K562 (cell line): ENCODE data around the gene NOSTRIN. TPM values are rescaled to one million over a fixed set of nuclear protein-coding genes. Genes with fewer than 3 reads are reported as not detected.

Experiments used
- C11orf30 ChIP-seq: fragments of 450-650 bp; IDR thresholded peaks from 2 replicates; pipeline ENCODE4 v1.6.1; 2016; ENCODE audit warnings: low read depth, mild to moderate bottlenecking
- CHAMP1 ChIP-seq: fragments of 450-650 bp; IDR thresholded peaks from 2 replicates; pipeline ENCODE4 v1.6.1; 2016; ENCODE audit warnings: mild to moderate bottlenecking
- CHD7 ChIP-seq: fragments of 200-600 bp; sonication (generic); IDR thresholded peaks from one replicate; pipeline ENCODE4 v1.6.1; 2012; ENCODE audit warnings: mild to moderate bottlenecking, low read depth, low read length, inconsistent platforms
- GATAD2B ChIP-seq: fragments of 450-650 bp; IDR thresholded peaks from 2 replicates; pipeline ENCODE4 v1.6.1; 2017; ENCODE audit warnings: mild to moderate bottlenecking, borderline replicate concordance
- NCOA4 ChIP-seq: fragments of 450-650 bp; IDR thresholded peaks from 2 replicates; pipeline ENCODE4 v1.6.1; 2018; ENCODE audit warnings: mild to moderate bottlenecking; ENCODE audit not compliant: partially characterized antibody
- NEUROD1 ChIP-seq: fragments of 150-350 bp; IDR thresholded peaks from 2 replicates; pipeline ENCODE4 v1.6.1; 2014; ENCODE audit warnings: borderline replicate concordance, low read length, low read depth; ENCODE audit not compliant: partially characterized antibody
- PHTF2 ChIP-seq: fragments of 250-450 bp; sonication (Bioruptor Pico); IDR thresholded peaks from 2 replicates; pipeline ENCODE4 v1.5.0; 2021; ENCODE audit warnings: mild to moderate bottlenecking
- SMAD2 ChIP-seq: fragments of 150-350 bp; IDR thresholded peaks from 2 replicates; pipeline ENCODE4 v1.6.1; 2014; ENCODE audit warnings: low read depth, mild to moderate bottlenecking, low read length
- ZNF639 ChIP-seq, 2 experiments: fragments of 200-800 bp in 1 of 2; sonication (Bioruptor generic) in 1 of 2; sonication (generic) in 1 of 2; formaldehyde crosslinking in 1 of 2; IDR thresholded peaks in 1 of 2; conservative IDR thresholded peaks in 1 of 2; 2 replicates each; pipeline versions ENCODE4 v1.5.0 to v1.6.1; 2016 to 2020; ENCODE audit warnings: missing compliant biosample characterization in 1 of 2, missing genetic modification characterization in 1 of 2, missing genetic modification reagents in 1 of 2
- ZNF75A ChIP-seq: fragments of 450-650 bp; formaldehyde crosslinking; IDR thresholded peaks from 2 replicates; pipeline ENCODE4 v1.4.0; 2020; ENCODE audit warnings: mild to moderate bottlenecking
- polyA plus RNA-seq, 8 experiments: library from polyadenylated mRNA; depleted of rRNA in 4 of 8; stranded (reverse) in 5 of 8; unstranded in 3 of 8; fragments of >200 nt; fragmentation: Nextera tagmentation in 2 of 8; fragmentation: Illumina TruSeq in 1 of 8; extraction: Ambion mirVana in 2 of 8; extraction: Trizol in 1 of 8; gene quantifications; 2 replicates each; pipeline versions ENCODE4 v1.2.1 to v1.2.3, GENCODE V29; 2011 to 2014; ENCODE audit warnings: inconsistent platforms in 1 of 8, missing spikeins in 1 of 8
- total RNA-seq, 7 experiments: library from RNA; depleted of rRNA in 6 of 7; stranded (reverse); fragments of >200 nt in 6 of 7; fragmentation: Illumina TruSeq in 2 of 7; extraction: Trizol in 2 of 7; gene quantifications; 2 replicates each; pipeline versions ENCODE4 v1.2.1 to v1.2.3, GENCODE V29; 2011 to 2021; ENCODE audit warnings: low replicate concordance in 1 of 7

The NOSTRIN gene
- total and polyA plus RNA-seq, 9 of the 15 experiments (the other 6 are each of a cell fraction or from before 2014, with no cell fraction given): 26.7 to 82.9 (median 56.3) TPM

GRCh38 chr2:168851674-168852320, 49.4 kb downstream of the NOSTRIN start (continued):
- peak; percentile 88 for TF ChIP-seq CHAMP1
- no peak for TF ChIP-seq PHTF2 (CRISPR knock-in tag)
- TF ChIP-seq NEUROD1: peak; percentile 87
- TF ChIP-seq ZNF75A (CRISPR knock-in tag): no peak
- TF ChIP-seq GATAD2B: peak; percentile 91
- TF ChIP-seq NCOA4: no peak
- TF ChIP-seq CHD7: no peak
- TF ChIP-seq C11orf30: peak; percentile 89
- TF ChIP-seq SMAD2: no peak
- no peak; a peak in 1 of 4 replicates for TF ChIP-seq ZNF639 (CRISPR knock-in tag; conservative IDR thresholded peaks at IDR 0.05 in 1 of 2, IDR thresholded peaks at IDR 0.05 in 1 of 2)
